ENCODE measurements around the gene MAP6. TPM values are rescaled to one million over a fixed set of nuclear protein-coding genes. Genes with fewer than 3 reads are reported as not detected.
A peak's percentile ranks its signal among the peaks of the same experiment; 100 is the strongest.

MAP6 gene
- total and polyA plus RNA-seq, 9 of the 15 experiments (the other 6 are each of a cell fraction or from before 2014, with no cell fraction given), result not detected

DNA sequence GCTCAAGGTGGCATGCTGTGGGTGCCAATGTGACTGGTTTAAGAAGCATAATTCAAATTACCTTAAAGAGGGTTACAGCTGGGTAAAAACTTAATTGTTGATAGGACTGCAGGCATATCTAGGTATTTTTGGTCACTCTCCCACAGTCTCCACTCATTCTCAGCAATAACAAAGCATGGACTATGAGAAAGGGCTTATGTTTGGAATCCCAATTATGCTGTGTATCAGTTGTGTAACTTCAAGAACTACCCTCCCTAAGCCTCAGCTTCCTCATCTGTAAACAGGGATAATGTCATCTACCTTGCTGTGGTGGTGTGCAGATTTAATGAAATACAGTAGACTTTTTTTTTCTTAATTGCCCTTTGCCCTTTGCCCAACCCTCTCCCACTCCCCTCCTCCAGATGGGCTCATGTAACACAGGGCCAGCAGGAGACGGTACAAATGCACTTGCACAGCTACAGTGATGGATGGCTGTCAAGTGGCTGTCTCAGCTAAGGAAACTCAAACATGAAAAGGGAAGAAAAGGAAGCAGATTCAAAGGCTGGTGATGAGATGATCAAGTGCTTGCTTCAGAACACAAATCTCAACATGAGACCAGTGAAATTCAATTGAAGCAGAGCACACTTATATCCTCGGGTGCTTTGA is 37.6 kb downstream of the MAP6 start (continued):
- no peak for TF ChIP-seq XRCC4 (IDR thresholded peaks at IDR 0.05; ENCODE audit: extremely low read depth, insufficient read depth, insufficient read length)
- TF ChIP-seq TCF3 (CRISPR knock-in tag; IDR thresholded peaks at IDR 0.05), result no peak
- no peak for TF ChIP-seq MEF2A (IDR thresholded peaks at IDR 0.05; ENCODE audit: control insufficient read depth, low read depth, low read length)
- peak; percentile 72 for TF ChIP-seq MEIS2 (IDR thresholded peaks at IDR 0.05; ENCODE audit: partially characterized antibody)
- TF ChIP-seq, protein P1, sequence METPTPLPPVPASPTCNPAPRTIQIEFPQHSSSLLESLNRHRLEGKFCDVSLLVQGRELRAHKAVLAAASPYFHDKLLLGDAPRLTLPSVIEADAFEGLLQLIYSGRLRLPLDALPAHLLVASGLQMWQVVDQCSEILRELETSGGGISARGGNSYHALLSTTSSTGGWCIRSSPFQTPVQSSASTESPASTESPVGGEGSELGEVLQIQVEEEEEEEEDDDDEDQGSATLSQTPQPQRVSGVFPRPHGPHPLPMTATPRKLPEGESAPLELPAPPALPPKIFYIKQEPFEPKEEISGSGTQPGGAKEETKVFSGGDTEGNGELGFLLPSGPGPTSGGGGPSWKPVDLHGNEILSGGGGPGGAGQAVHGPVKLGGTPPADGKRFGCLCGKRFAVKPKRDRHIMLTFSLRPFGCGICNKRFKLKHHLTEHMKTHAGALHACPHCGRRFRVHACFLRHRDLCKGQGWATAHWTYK (CRISPR knock-in tag; IDR thresholded peaks at IDR 0.05), result no peak

DNA sequence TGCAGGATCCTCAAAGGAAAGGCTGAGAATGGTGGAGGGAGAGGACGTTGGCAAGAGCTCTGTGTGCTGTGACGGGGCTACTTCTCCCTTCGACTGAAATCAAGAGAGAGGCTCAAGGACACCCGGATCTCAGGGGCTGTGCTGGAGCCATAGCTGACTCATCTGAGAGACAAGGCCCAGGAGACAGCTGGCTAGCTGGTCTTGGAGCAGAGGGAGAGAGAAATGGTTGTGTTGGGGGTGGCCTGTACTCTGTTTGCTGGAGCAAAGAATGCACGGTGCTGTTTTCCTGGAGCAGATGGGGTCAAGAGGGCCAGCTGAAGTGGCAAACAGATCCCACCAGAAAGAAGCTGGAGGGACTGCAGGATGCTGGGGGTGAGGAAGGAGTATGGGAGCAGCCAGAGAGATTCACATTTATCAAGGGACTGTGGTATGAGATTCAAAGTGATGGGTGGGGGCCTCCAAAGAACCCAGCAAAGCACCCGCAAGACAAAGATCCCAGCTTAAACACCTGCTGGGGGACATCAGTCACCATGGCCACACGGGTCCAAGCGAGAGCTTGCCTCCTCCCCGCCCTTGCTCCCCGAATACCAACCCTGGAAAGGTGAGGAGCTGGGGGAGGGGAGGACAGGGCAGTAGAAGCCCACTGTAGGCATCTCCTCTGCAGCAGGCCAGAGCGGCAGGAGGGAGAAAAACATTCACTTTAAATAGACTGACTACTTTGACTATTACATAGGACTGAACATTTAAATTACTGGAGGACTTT is 40.8 kb downstream of the MAP6 start:
- Histone ChIP-seq H2AFZ (ENCODE audit: low read depth, low read length) (peak overlapping the region; percentile 52), H3K27ac (ENCODE audit: extremely low read depth, low read depth, low read length) (no peak overlapping the region), H3K27me3 (ENCODE audit: control insufficient read depth in 2 of 2, insufficient read depth in 2 of 2, low read length in 2 of 2) (peaks cover 15 to 24% of the 10 kb centered on the region in 2 experiments; a peak in 4 of 5 replicates), H3K4me3 (no peak overlapping the region), H3K4me1 (replicated peaks in 1 of 2; ENCODE audit: control insufficient read depth in 2 of 2, insufficient read depth in 2 of 2, low read length in 2 of 2) (peaks cover 0 to 5% of the 10 kb centered on the region in 2 experiments; a peak in 1 of 5 replicates), H3K9me3 (replicated peaks; ENCODE audit: control insufficient read depth, insufficient read depth, low read depth, low read length) (no peaks in the 10 kb centered on the region), H3K36me3 (ENCODE audit: control insufficient read depth, insufficient read depth, low read length) (no peaks in the 10 kb centered on the region), H4K20me1 (replicated peaks; ENCODE audit: control insufficient read depth, insufficient read depth, low read length) (no peaks in the 10 kb centered on the region), H3K9me1 (ENCODE audit: control insufficient read depth, insufficient read depth, low read length) (no peaks in the 10 kb centered on the region), H3K9ac (ENCODE audit: insufficient read depth in 1 of 2, low read depth in 2 of 2, low read length in 2 of 2) (no peak overlapping the region), H3K79me2 (ENCODE audit: control insufficient read depth, insufficient read depth, low read length) (no peaks in the 10 kb centered on the region), H3K4me2 (ENCODE audit: insufficient read depth, low read length) (no peak overlapping the region)
- POLR2A ChIA-PET, result interaction anchor here (0.5 to 2.7 kb wide), 10 partner anchors 9 to 85 kb away, joined by 3 to 7 read pairs (median 3); no protein-coding TSS in a partner anchor
- CTCF ChIA-PET (ENCODE audit: low intra/inter-chr PET ratio), result no interaction called here
- BruUV-seq (replicated peaks), result no TSS peak
- TF ChIP-seq ERF (CRISPR knock-in tag; IDR thresholded peaks at IDR 0.05) (no peak), DPF2 (IDR thresholded peaks at IDR 0.05) (0 out of 2 replicates have a peak, but pooled peaks have one; percentile 11)
- TF ChIP-seq, protein P2, sequence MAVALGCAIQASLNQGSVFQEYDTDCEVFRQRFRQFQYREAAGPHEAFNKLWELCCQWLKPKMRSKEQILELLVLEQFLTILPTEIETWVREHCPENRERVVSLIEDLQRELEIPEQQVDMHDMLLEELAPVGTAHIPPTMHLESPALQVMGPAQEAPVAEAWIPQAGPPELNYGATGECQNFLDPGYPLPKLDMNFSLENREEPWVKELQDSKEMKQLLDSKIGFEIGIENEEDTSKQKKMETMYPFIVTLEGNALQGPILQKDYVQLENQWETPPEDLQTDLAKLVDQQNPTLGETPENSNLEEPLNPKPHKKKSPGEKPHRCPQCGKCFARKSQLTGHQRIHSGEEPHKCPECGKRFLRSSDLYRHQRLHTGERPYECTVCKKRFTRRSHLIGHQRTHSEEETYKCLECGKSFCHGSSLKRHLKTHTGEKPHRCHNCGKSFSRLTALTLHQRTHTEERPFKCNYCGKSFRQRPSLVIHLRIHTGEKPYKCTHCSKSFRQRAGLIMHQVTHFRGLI (CRISPR knock-in tag; IDR thresholded peaks at IDR 0.05), result no peak
- DNase-seq (ENCODE audit: extremely low read depth in 1 of 4, low spot score in 3 of 4), result peak in 2 of 4 experiments; percentile 15 to 20
- intact Hi-C loops (cut with micrococcal nuclease), result no loop called here
- in situ Hi-C loops (cut with MboI), result no loop called here
- 14% methylated on average over 11 of the region's 11 CpGs for WGBS (ENCODE audit: insufficient coverage, low coverage, missing lambda C conversion rate)
- no peak for FAIRE-seq
- peak; percentile 65 for ATAC-seq

Data from K562 (cell line).